Erythroblast (primary cell): ENCODE measurements around the gene SSBP4.

Experiments used
- GATA1 ChIP-seq: IDR thresholded peaks from 2 replicates; pipeline ENCODE4 v1.6.1; 2011; ENCODE audit warnings: low read depth, mild to moderate bottlenecking, control low read depth, low read length, moderate library complexity
- POLR2A ChIP-seq: IDR thresholded peaks from 2 replicates; pipeline ENCODE4 v1.6.1; 2011; ENCODE audit warnings: mild to moderate bottlenecking, low read length

GRCh38 chr19:18456279-18456678, 37.1 kb downstream of the SSBP4 start:
- TF ChIP-seq POLR2A, result no peak
- no peak for TF ChIP-seq GATA1
